Fibroblast of the aortic adventitia (primary cell): ENCODE data around the gene TSEN34. TPM values are rescaled to one million over a fixed set of nuclear protein-coding genes. Genes with fewer than 3 reads are reported as not detected.
A peak's percentile ranks its signal among the peaks of the same experiment; 100 is the strongest.

Experiments
- DNase-seq: peaks from one replicate; pipeline ENCODE4 v3.0.0-alpha.2; 2010; ENCODE audit warnings: low read depth
- H3K4me3 ChIP-seq: 2 replicates; pipeline ENCODE4 v1.5.1; 2011; ENCODE audit warnings: low read depth, mild to moderate bottlenecking, control low read depth, low read length, moderate library complexity
- CTCF ChIP-seq: IDR thresholded peaks from 2 replicates; pipeline ENCODE4 v1.5.1; 2011; ENCODE audit warnings: mild to moderate bottlenecking, low read length, control low read depth, inconsistent platforms; ENCODE audit not compliant: insufficient read depth
- total RNA-seq: library from RNA; depleted of rRNA; stranded (reverse); fragments of >200 nt; gene quantifications from 2 replicates; pipeline ENCODE4 v1.2.3, GENCODE V29; 2012; ENCODE audit warnings: low replicate concordance

The TSEN34 gene
- total RNA-seq, 1 donor = 42.8 TPM

- no peak overlapping the region for H3K4me3 ChIP-seq
- TF ChIP-seq CTCF = no peak
- DNase-seq = no peak
These were observed 5.4 kb downstream of the TSEN34 start for GRCh38 chr19:54196536-54196935.

- H3K4me3 ChIP-seq = no peak overlapping the region
- no peak for DNase-seq
- no peak for TF ChIP-seq CTCF
These were observed 6.0 kb downstream of the TSEN34 start for GRCh38 chr19:54197121-54197520.

- no peak for DNase-seq
- no peak overlapping the region for H3K4me3 ChIP-seq
- TF ChIP-seq CTCF = no peak
These were observed 8.3 kb downstream of the TSEN34 start for GRCh38 chr19:54199401-54199800.

- no peak for TF ChIP-seq CTCF
- DNase-seq = no peak
- H3K4me3 ChIP-seq = peak overlapping the region; percentile 71
These were observed 10.1 kb downstream of the TSEN34 start for GRCh38 chr19:54201172-54201701.

- no peak for DNase-seq
- no peak for TF ChIP-seq CTCF
- H3K4me3 ChIP-seq = peak overlapping the region; percentile 71
These were observed 10.9 kb downstream of the TSEN34 start for GRCh38 chr19:54201980-54202379.

- TF ChIP-seq CTCF = no peak
- peak overlapping the region; percentile 71 for H3K4me3 ChIP-seq
- DNase-seq = peak; percentile 30
These were observed 12.1 kb downstream of the TSEN34 start for GRCh38 chr19:54203151-54203611.

- no peak overlapping the region for H3K4me3 ChIP-seq
- no peak for TF ChIP-seq CTCF
- DNase-seq = no peak
These were observed 13.8 kb downstream of the TSEN34 start for GRCh38 chr19:54204767-54205468.
